HG02938 (cell line): ENCODE data around the gene OR1L1.

ENCODE experiments used
- ATAC-seq: cut with Tn5 transposase; IDR thresholded peaks from one replicate; pipeline ENCODE4 v1.9.1; 2021; ENCODE audit warnings: mild to moderate bottlenecking, moderate library complexity; ENCODE audit not compliant: unreplicated experiment

The OR1L1 gene

DNA sequence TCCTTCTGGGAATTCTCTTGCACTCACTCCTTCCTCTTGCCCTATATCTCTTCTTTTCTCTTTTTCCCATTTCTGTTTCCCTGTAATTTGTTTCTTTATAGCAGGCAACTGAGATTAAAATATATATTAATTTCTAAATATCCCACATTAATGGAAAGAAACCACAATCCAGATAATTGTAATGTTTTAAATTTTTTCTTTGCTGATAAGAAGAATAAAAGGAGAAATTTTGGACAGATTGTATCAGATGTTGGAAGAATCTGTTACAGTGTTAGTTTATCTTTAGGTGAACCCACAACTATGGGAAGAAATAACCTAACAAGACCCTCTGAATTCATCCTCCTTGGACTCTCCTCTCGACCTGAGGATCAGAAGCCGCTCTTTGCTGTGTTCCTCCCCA is at the start of gene OR1L1:
Gene OR1L1, plus strand, starts transcription at position 301 of the 400 bp plus-strand sequence. Its CDS starts 0 bp downstream, at position 301.
- ATAC-seq, result no peak

DNA sequence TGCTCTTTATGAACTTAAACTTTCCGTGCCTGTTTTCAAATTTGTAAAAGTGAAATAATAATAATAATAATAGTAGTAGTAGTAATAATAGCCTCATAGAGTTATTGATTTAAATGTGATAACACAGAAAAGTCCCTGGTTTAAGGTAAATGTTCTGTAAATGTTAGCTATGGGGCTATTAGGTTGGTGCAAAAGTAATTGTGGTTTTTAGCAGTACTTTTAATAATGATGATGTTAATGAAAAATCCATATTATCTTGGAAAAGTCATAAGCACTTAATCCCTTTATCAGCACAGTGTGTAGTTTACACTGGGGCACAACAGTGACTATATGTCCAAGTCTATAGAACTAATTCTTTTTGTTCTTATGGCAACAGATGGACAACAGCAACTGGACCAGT is 47.2 kb upstream of the OR1L1 start, which contains the start of gene OR1Q1:
Gene OR1Q1, plus strand, starts transcription at position 377 of the 400 bp plus-strand sequence. Its CDS starts 0 bp downstream, at position 377.
- ATAC-seq, result no peak

- no peak for ATAC-seq
Measured at GRCh38 chr9:122619996-122620395, 41.5 kb upstream of the OR1L1 start.

- ATAC-seq, result no peak
Measured at GRCh38 chr9:122642226-122642625, 19.3 kb upstream of the OR1L1 start.

- no peak for ATAC-seq
Measured at GRCh38 chr9:122656378-122656777, 5.1 kb upstream of the OR1L1 start.

DNA sequence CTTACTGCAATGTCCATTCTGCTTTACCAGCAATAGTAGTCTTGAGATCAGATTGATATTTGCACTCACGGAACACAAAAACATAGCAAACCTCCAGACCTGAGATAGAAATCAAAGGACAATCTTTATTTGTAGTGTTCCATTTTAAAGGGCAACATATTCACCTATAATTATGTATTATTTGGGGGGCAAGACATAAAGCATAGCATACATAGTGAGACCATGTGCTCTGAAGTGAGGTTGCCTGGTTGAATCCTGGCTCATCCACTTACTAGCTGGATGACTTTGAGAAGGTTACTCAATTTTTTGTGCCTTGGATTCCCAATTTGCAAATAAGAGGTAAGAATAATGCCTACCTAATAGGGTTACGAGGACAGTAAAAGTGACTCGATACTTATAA is 4.0 kb upstream of the OR1L1 start, which contains the start of gene OR1B1:
Gene OR1B1, minus strand, starts transcription at position 101 of the 400 bp plus-strand sequence.
- ATAC-seq, result no peak

GRCh38 chr9:122672481-122672880 is 11.0 kb downstream of the OR1L1 start:
- no peak for ATAC-seq

- ATAC-seq, result no peak
Measured at GRCh38 chr9:122684851-122685250, 23.3 kb downstream of the OR1L1 start.

DNA sequence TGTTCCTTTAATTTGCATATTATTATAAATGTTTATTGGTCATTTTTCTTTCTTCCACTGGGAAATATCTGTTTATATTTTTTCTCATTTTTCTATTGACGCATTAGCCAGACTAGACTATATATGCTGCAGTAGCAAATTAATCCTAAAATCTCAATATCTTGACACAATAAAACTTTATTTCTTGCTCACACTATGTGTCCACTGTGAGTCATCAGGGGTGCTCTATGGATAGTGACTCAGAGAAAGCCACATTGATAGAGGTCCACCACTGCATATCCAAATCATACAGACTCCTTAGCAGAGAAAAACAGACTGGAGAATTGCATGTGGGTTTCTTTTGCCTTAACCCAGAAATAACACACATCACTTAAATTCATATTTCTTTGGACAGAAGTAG is 34.2 kb downstream of the OR1L1 start:
- ATAC-seq, result no peak
